ENCODE results near the gene SHD.

DNA sequence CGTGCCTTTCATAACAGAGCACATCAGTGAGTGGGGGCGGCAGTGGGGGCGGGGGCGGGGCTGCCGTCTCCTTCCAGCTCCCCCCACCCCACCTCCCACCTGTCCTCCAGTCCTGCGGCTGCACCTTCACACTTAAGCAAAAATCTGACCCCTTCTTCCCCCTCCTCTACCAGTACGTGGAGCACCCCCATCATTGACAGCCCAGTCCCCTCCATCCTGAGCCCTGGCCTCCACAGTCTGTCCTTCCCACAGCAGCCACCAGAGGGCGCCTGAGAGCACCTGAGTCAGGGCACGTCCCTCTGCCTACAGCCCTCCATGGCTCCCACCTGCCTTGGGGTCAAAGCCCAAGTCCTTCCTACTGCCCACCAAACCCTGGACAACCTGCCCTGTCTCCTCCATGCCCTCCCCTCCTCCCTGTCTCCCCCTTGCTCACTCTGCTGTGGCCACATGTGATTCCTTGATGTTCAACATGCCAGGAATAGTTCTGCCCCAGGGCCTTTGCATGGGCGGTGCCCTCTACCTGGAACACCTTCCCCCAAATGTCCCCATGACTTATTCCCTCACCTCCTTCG is 45.7 kb upstream of the SHD start:
- peak in 5 of 7 experiments; percentile 19 to 56 (median 30) for TF ChIP-seq CTCF (IDR thresholded peaks at IDR 0.05)
- no peak for TF ChIP-seq POLR2A (IDR thresholded peaks at IDR 0.05)

Data from body of pancreas (tissue), 4 donors.